GM20431 (cell line): Measurements from ENCODE around the gene HLA-B.
"Not testable (repeated sequence)": the region's sequence is repeated elsewhere in the genome, so short reads cannot be mapped to it uniquely, and the experiment has no call there.

Experiments
- in situ Hi-C: fragments of 300-500 bp; cut with MseI, MboI; formaldehyde crosslinking; loops from one replicate; pipeline ENCODE4 v1.15.0; 2020; ENCODE audit warnings: low sequenced_read_pairs; ENCODE audit not compliant: unreplicated experiment

Gene HLA-B

GRCh38 chr6:31386099-31386498 is 29.1 kb upstream of the HLA-B start:
- in situ Hi-C loops: no loop called here

- in situ Hi-C loops: no loop called here
These were observed 28.1 kb upstream of the HLA-B start for GRCh38 chr6:31385041-31385440.

DNA sequence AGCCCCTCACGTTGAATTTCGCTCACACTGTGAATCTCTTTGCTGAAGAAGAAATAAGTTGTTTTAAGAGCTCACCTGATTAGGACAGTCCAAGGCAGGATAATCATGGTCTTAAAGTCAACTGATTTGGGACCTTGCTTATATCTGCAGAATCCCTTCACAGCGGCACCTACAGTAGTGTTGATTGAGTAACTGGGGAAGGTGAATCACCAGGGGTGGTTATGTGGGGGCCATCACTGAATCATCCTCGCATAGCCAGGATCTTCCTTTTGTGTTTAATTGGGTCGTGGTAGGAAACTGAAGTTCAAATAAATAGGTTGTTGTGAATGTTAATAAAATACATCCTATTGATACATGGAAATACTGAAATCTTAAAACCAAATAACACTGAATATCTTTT is 26.2 kb upstream of the HLA-B start:
- in situ Hi-C loops: no loop called here

DNA sequence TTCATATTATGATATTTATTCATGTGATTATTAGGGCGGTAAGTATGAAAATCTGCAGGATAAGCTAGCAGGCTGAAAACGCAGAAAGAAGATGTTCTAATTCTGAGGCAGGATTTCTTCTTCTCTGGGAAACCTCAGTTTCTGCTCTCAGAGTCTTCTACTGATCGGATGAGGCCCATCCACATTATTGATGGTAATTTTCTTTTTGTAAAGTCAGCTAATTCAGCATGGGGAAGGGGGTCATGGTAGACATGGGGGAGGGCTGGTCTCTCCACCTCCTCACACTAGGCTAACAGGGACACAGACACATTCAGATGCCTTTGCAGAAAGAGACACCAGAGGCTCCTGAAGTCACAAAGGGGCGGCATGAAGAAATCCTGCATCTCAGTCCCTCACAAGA is 24.7 kb upstream of the HLA-B start:
- in situ Hi-C loops: no loop called here

DNA sequence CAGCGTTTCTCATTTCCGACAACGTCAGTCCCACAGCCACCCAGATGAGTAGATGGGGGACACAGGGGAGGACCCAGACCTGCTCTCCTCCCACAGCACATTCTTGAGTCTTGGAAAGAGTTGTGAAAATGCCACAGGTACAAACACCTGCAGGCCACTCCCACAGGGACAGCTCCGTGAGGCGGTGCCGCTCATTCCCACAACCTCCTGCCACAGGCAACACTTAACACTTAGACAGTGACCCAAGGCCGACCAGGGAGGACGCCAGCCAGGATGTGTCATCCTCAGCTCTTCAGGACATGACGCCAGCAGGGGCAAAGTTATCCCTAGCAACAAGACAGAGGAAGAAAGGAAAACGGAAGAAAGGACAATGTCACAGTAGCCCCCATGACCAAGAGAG is 22.9 kb upstream of the HLA-B start:
- in situ Hi-C loops: no loop called here

DNA sequence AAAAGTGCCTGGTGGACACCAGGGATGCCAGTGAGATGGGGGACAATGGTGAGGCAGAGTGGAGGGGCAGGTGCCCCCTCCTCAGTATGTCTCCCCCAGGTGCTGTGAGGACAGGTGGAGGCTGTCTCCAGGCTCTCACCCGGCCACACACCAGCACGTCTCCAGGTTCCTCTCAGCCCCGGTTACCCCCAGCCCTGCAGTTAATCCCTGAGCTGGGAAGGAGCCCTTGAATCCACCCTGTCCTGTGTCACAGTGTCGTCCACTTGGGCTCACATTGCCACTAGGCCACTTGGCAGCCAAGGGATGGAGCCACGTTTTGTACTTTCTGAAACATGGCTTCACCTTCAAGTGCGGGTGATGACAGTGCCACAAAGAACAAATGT is 21.7 kb upstream of the HLA-B start:
- in situ Hi-C loops: no loop called here

GRCh38 chr6:31378062-31378720 is 21.2 kb upstream of the HLA-B start:
- in situ Hi-C loops: no loop called here

GRCh38 chr6:31377029-31377428 is 20.1 kb upstream of the HLA-B start:
- in situ Hi-C loops: no loop called here

GRCh38 chr6:31375699-31376098 is 18.7 kb upstream of the HLA-B start:
- in situ Hi-C loops: no loop called here

- in situ Hi-C loops: not testable (repeated sequence)
These were observed 17.1 kb upstream of the HLA-B start for GRCh38 chr6:31374118-31374517.

DNA sequence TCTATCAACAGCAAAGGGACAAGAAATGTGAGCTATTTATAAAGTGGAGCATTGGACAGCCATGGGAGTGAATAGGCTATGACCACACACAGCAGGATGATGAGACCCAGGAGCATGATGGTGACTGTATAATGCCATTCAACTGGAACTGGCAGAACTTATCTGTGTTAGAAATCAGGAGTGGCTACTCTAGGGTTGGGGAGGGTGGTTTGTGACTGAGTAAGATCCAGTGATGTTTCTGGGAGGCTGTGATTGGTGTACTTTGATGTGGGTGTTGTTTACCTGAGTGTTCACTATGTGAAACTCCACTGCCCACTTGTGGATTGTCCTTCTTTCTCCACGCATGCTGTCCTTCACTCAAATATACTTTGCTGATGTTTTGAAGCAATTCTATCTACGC is 11.5 kb upstream of the HLA-B start:
- in situ Hi-C loops: loop anchor here (10.0 kb wide), 2 partner anchors 174 to 234 kb away; partner anchors contain the start of gene PSORS1C2

GRCh38 chr6:31366693-31367470 is 9.9 kb upstream of the HLA-B start:
- in situ Hi-C loops: loop anchor here (10.0 kb wide), 2 partner anchors 172 to 232 kb away; partner anchors contain the start of gene PSORS1C2

- in situ Hi-C loops: loop anchor here (10.0 kb wide), 2 partner anchors 171 to 231 kb away; partner anchors contain the start of gene PSORS1C2
These were observed 8.9 kb upstream of the HLA-B start for GRCh38 chr6:31365864-31366263.

DNA sequence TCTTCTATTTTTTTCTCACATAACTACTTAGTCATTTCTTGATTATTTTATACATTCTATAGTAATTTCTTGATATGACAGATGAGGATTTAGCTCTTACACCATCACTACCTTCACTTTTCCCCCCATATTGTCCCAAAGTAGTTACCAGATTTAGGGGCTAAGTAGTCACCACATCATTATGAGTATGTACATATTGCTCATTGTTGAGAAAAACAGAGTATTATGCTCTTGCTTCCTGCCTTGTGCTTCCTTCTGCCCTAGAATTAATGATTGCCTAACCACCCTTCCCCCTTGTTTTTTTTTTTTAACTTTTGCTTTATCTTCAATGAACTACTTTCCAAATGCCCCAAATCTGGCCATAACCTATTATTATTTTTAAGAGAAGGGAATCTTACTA is 6.8 kb upstream of the HLA-B start:
- in situ Hi-C loops: loop anchor here (10.0 kb wide), 2 partner anchors 169 to 229 kb away; partner anchors contain the start of gene PSORS1C2

DNA sequence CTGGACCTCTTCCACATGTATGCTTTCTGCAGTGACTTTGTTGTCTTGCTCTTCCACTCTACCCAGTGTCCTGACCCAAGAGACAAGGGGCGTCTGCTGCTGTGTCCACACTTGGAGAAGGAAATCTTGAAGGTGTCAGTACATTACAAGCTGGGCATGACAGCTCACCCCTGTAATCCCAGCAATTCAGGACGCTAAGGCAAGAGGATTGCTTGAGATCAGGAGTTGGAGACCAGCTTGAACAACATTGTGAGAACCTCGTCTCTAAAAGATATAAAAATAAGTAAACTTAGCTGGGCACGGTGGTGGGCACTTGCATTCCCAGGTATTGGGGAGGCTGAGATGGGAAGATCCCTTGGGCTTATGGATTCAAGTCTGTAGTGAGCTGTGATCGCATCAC is 5.8 kb upstream of the HLA-B start:
- in situ Hi-C loops: loop anchor here (10.0 kb wide), 2 partner anchors 168 to 228 kb away; partner anchors contain the start of gene PSORS1C2

GRCh38 chr6:31359581-31359980 is 2.6 kb upstream of the HLA-B start:
- in situ Hi-C loops: no loop called here

DNA sequence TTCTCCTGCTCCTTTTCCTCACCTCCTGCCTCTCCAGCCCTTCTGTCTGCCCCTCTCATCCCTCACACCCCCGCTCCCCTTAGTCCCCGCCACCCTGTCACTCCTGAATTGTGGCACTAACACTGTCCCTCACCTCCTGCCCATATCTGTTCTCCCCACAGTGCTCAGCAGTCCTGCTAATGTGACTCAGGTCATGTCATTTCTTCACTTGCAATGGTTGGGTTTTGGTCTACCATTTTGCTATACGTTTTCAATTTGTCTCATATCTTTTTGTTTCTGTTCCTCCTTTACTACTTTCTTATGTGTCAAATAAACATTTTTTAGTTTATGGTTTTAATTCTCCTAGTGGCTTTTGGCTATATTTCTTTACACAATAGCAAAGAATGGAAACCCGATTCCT is 1.3 kb upstream of the HLA-B start:
- in situ Hi-C loops: no loop called here

DNA sequence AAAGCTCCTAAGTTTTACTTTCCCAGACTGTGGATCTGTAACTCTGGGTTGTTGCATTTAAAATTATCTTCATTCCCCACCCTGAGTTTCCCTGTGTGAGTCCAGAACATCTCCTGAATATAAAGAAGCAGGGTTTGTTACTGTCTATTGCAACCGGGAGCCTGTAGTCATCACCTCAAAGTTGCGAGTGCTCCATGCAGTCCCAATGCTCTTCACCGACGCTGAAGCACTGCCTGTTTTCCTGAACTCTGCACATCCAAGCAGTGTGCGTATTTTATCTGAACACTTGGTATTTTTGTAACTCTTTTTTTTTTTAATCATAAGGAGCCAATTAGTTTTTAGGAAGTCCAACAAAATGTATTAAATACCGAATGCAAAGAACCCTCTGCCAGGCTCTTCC is 907 bp upstream of the HLA-B start:
- in situ Hi-C loops: no loop called here

DNA sequence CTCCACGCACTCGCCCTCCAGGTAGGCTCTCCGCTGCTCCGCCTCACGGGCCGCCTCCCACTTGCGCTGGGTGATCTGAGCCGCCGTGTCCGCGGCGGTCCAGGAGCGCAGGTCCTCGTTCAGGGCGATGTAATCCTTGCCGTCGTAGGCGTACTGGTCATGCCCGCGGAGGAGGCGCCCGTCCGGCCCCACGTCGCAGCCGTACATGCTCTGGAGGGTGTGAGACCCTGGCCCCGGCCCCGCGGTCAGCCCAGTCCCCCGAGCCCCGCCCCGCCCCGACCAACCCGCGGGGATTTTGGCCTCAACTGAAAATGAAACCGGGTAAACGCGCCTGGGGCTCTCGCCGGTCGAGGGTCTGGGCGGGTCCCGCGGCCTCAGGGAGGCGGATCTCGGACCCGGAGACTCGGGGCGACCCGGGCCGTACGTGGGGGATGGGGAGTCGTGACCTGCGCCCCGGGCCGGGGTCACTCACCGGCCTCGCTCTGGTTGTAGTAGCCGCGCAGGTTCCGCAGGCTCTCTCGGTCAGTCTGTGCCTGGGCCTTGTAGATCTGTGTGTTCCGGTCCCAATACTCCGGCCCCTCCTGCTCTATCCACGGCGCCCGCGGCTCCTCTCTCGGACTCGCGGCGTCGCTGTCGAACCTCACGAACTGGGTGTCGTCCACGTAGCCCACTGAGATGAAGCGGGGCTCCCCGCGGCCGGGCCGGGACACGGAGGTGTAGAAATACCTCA is 598 bp downstream of the HLA-B start:
- in situ Hi-C loops: no loop called here

GRCh38 chr6:31355583-31355948 is 1.4 kb downstream of the HLA-B start:
- in situ Hi-C loops: no loop called here
